HEK293 (cell line): ENCODE data around the gene IL4I1.

Source experiments
- CTCF ChIA-PET: fragments of 350-600 bp; formaldehyde crosslinking; extraction: SDS; loops from one replicate; lab custom pipeline; 2021; ENCODE audit warnings: antibody characterized with exemption; lab: Yijun Ruan, JAX
- POLR2A ChIA-PET: fragments of 300-600 bp; formaldehyde crosslinking; extraction: SDS; loops from one replicate; lab custom pipeline; 2020; ENCODE audit warnings: antibody characterized with exemption, inconsistent platforms; lab: Yijun Ruan, JAX
- H3K27ac ChIP-seq: fragments of 200-500 bp; sonication (Bioruptor generic); 2 replicates; pipeline ENCODE4 v1.5.1; 2014; ENCODE audit warnings: low read depth, low read length, control low read depth, inconsistent platforms; ENCODE audit errors: extremely low read depth
- H3K36me3 ChIP-seq, 2 experiments: fragments of 200-500 bp in 1 of 2; sonication (Bioruptor generic) in 1 of 2; 1 replicate in 1 of 2; 2 replicates in 1 of 2; pipeline ENCODE4 v1.5.1; 2014 to 2017; ENCODE audit warnings: inconsistent platforms in 2 of 2, low read length in 2 of 2; ENCODE audit not compliant: control insufficient read depth in 2 of 2, insufficient read depth in 1 of 2
- H3K4me1 ChIP-seq: fragments of 200-500 bp; sonication (Bioruptor generic); 2 replicates; pipeline ENCODE4 v1.5.1; 2014; ENCODE audit warnings: mild to moderate bottlenecking, low read length, inconsistent platforms; ENCODE audit not compliant: control insufficient read depth, insufficient read depth
- H3K4me3 ChIP-seq: 2 replicates; pipeline ENCODE4 v1.5.1; 2011; ENCODE audit warnings: low read depth, mild to moderate bottlenecking, control low read depth, low read length, moderate library complexity
- H3K9me3 ChIP-seq: fragments of 200-500 bp; sonication (Bioruptor generic); 2 replicates; pipeline ENCODE4 v1.5.1; 2014; ENCODE audit warnings: low read depth, low read length, inconsistent platforms; ENCODE audit not compliant: control insufficient read depth, insufficient read depth
- GFI1B ChIP-seq: fragments of 450-650 bp; formaldehyde crosslinking; IDR thresholded peaks from 2 replicates; pipeline ENCODE4 v1.5.1; 2016; ENCODE audit warnings: missing biosample characterization, missing genetic modification characterization
- MYNN ChIP-seq: fragments of 450-650 bp; formaldehyde crosslinking; IDR thresholded peaks from 2 replicates; pipeline ENCODE4 v1.5.1; 2016; ENCODE audit warnings: missing biosample characterization, missing genetic modification characterization, borderline replicate concordance
- ZBTB20 ChIP-seq: fragments of 450-650 bp; formaldehyde crosslinking; IDR thresholded peaks from 2 replicates; pipeline ENCODE4 v1.5.1; 2016; ENCODE audit warnings: missing biosample characterization, missing genetic modification characterization
- ZFP69B ChIP-seq: fragments of 450-650 bp; formaldehyde crosslinking; IDR thresholded peaks from 2 replicates; pipeline ENCODE4 v1.5.1; 2016; ENCODE audit warnings: missing biosample characterization, missing genetic modification characterization
- ZNF121 ChIP-seq: fragments of 450-650 bp; formaldehyde crosslinking; IDR thresholded peaks from 2 replicates; pipeline ENCODE4 v1.5.1; 2016; ENCODE audit warnings: missing biosample characterization, missing genetic modification characterization
- ZNF133 ChIP-seq: fragments of 450-650 bp; formaldehyde crosslinking; IDR thresholded peaks from 2 replicates; pipeline ENCODE4 v1.5.1; 2016; ENCODE audit warnings: missing biosample characterization, missing genetic modification characterization
- ZNF19 ChIP-seq: fragments of 450-650 bp; formaldehyde crosslinking; IDR thresholded peaks from 2 replicates; pipeline ENCODE4; 2016; ENCODE audit warnings: missing biosample characterization, missing genetic modification characterization, low read depth
- ZNF239 ChIP-seq: fragments of 450-650 bp; formaldehyde crosslinking; IDR thresholded peaks from 2 replicates; pipeline ENCODE4 v1.5.1; 2016; ENCODE audit warnings: missing biosample characterization, missing genetic modification characterization
- ZNF596 ChIP-seq: fragments of 450-650 bp; IDR thresholded peaks from 2 replicates; pipeline ENCODE4 v1.5.0; 2018; ENCODE audit warnings: missing biosample characterization, mild to moderate bottlenecking, missing genetic modification characterization, moderate library complexity
- ZNF600 ChIP-seq: fragments of 450-650 bp; formaldehyde crosslinking; IDR thresholded peaks from 2 replicates; pipeline ENCODE4 v1.5.1; 2016; ENCODE audit warnings: missing biosample characterization, missing genetic modification characterization
- TF ChIP-seq, protein P1 (sequence below): fragments of 450-650 bp; IDR thresholded peaks from 2 replicates; pipeline ENCODE4 v1.5.1; 2018; ENCODE audit warnings: missing biosample characterization, mild to moderate bottlenecking, missing genetic modification characterization
- TF ChIP-seq, protein P2 (sequence below): fragments of 450-650 bp; formaldehyde crosslinking; conservative IDR thresholded peaks from 2 replicates; pipeline ENCODE4 v1.5.1; 2016; ENCODE audit warnings: low read depth, missing biosample characterization, missing genetic modification characterization
- TF ChIP-seq, protein P3 (sequence below): fragments of 450-650 bp; formaldehyde crosslinking; IDR thresholded peaks from 2 replicates; pipeline ENCODE4 v1.5.1; 2017; ENCODE audit warnings: missing biosample characterization, missing genetic modification characterization
- TF ChIP-seq, protein P4 (sequence below): fragments of 450-650 bp; formaldehyde crosslinking; IDR thresholded peaks from 2 replicates; pipeline ENCODE4 v1.5.1; 2017; ENCODE audit warnings: missing biosample characterization, missing genetic modification characterization
- TF ChIP-seq, protein P5 (sequence below): fragments of 450-650 bp; formaldehyde crosslinking; IDR thresholded peaks from 2 replicates; pipeline ENCODE4 v1.5.1; 2016; ENCODE audit warnings: missing biosample characterization, missing genetic modification characterization

IL4I1 gene

DNA sequence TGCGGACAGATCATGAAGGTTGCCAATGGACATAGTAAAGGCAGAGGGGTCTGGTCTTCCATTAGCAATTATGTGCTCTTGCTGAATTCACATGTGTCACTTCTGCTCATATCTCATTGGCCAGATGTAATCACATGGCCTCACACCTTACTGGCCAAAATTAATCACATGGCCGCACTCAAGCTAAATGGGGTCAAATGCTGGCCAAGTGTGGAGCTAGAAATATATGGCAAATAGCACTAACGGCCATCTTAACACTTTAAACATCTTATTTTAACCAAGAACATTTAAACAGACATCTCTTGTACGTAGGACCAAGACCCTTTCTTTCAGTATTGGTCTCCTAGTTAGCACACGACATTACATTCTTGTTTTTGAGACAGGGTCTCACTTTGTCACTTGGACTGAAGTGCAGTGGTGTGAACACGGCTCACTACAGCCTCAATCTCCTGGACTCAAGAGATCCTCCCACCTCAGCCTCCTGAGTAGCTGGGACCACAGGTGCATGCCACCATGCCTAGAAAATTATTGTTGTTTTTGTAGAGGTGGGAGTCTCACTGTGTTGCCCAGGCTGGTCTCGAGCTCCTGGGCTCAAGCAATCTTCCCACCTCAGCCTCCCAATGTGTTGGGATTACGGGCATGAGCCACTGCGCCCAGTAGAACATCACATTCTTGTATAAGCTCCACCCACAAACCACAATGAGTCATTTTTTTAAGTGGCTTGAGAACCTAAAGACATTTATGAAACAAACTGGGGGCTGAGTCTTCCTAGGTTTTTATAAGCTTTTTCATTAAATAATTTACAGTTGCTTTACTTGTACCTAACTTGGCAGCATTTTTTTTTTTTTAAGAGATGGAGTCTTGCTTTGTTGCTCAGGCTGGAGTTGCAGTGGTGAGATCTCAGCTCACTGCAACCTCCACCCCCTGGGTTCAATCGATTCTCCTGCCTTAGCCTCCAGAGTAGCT is 48.7 kb downstream of the IL4I1 start (continued):
- TF ChIP-seq MYNN (no peak), ZNF239 (tag by site-specific recombination) (no peak), ZNF133 (tag by site-specific recombination) (no peak), GFI1B (no peak)
- TF ChIP-seq, protein P1, sequence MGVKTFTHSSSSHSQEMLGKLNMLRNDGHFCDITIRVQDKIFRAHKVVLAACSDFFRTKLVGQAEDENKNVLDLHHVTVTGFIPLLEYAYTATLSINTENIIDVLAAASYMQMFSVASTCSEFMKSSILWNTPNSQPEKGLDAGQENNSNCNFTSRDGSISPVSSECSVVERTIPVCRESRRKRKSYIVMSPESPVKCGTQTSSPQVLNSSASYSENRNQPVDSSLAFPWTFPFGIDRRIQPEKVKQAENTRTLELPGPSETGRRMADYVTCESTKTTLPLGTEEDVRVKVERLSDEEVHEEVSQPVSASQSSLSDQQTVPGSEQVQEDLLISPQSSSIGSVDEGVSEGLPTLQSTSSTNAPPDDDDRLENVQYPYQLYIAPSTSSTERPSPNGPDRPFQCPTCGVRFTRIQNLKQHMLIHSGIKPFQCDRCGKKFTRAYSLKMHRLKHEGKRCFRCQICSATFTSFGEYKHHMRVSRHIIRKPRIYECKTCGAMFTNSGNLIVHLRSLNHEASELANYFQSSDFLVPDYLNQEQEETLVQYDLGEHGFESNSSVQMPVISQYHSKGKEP (tag by site-specific recombination): no peak
- TF ChIP-seq, protein P2, sequence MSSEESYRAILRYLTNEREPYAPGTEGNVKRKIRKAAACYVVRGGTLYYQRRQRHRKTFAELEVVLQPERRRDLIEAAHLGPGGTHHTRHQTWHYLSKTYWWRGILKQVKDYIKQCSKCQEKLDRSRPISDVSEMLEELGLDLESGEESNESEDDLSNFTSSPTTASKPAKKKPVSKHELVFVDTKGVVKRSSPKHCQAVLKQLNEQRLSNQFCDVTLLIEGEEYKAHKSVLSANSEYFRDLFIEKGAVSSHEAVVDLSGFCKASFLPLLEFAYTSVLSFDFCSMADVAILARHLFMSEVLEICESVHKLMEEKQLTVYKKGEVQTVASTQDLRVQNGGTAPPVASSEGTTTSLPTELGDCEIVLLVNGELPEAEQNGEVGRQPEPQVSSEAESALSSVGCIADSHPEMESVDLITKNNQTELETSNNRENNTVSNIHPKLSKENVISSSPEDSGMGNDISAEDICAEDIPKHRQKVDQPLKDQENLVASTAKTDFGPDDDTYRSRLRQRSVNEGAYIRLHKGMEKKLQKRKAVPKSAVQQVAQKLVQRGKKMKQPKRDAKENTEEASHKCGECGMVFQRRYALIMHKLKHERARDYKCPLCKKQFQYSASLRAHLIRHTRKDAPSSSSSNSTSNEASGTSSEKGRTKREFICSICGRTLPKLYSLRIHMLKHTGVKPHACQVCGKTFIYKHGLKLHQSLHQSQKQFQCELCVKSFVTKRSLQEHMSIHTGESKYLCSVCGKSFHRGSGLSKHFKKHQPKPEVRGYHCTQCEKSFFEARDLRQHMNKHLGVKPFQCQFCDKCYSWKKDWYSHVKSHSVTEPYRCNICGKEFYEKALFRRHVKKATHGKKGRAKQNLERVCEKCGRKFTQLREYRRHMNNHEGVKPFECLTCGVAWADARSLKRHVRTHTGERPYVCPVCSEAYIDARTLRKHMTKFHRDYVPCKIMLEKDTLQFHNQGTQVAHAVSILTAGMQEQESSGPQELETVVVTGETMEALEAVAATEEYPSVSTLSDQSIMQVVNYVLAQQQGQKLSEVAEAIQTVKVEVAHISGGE: no peak
- TF ChIP-seq, protein P3, sequence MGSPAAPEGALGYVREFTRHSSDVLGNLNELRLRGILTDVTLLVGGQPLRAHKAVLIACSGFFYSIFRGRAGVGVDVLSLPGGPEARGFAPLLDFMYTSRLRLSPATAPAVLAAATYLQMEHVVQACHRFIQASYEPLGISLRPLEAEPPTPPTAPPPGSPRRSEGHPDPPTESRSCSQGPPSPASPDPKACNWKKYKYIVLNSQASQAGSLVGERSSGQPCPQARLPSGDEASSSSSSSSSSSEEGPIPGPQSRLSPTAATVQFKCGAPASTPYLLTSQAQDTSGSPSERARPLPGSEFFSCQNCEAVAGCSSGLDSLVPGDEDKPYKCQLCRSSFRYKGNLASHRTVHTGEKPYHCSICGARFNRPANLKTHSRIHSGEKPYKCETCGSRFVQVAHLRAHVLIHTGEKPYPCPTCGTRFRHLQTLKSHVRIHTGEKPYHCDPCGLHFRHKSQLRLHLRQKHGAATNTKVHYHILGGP (tag by site-specific recombination): no peak

DNA sequence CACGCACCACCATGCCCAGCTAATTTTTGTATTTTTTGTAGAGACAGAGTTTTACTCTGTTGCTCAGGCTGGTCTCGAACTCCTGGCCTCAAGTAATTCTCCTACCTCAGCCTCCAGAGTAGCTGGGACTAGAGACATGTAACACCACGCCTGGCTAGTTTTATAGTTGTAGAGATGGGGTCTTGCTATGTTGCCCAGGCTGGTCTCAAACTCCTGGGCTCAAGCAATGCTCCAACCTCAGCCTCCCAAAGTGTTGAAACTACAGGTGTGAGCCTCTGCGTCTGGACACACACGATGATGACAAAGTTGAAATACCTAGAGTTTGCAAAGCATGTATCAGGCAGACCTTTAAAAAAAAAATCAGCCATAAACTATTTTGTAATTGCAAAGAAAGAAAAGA is 50.3 kb downstream of the IL4I1 start:
- Histone ChIP-seq H3K27ac (no peak overlapping the region), H3K36me3 (peaks cover 0 to 4% of the 10 kb centered on the region in 2 experiments; a peak in 1 of 3 replicates), H3K9me3 (no peaks in the 10 kb centered on the region), H3K4me1 (peaks cover 2% of the 10 kb centered on the region; the same call in 1 of the 2 replicates)
- POLR2A ChIA-PET: no interaction called here
- TF ChIP-seq ZNF121 (peak; percentile 61), ZNF600 (no peak), ZFP69B (tag by site-specific recombination) (no peak)
- TF ChIP-seq, all 188 proteins: peak for 1
- H3K4me3 ChIP-seq: no peak overlapping the region
- CTCF ChIA-PET: interaction anchor here (1.0 kb wide), 1 partner anchor 78 kb away, joined by 3 read pairs; no protein-coding TSS in a partner anchor

DNA sequence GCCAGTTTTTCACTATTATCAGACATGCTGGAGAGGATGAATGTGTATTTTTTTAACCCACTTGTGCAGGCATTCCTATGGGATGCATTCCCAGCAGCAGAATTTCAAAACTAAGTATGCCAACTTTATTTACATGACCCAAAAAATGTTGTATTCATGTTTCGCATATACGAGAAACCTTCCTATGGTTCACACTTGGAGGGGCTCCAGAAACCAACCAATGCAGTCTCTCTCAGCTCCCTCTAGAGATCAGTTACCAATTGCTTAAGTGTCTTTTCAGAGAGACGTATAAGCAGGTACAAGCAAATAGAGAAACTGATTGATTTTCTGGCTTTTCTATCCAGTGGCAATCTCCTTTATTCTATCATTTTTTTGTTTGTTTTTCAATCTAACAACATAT is 51.3 kb downstream of the IL4I1 start:
- H3K4me1 ChIP-seq: peaks cover 2% of the 10 kb centered on the region; the same call in 1 of the 2 replicates
- POLR2A ChIA-PET: no interaction called here
- no peak overlapping the region for H3K4me3 ChIP-seq
- no peak overlapping the region for H3K27ac ChIP-seq
- TF ChIP-seq, protein P4, sequence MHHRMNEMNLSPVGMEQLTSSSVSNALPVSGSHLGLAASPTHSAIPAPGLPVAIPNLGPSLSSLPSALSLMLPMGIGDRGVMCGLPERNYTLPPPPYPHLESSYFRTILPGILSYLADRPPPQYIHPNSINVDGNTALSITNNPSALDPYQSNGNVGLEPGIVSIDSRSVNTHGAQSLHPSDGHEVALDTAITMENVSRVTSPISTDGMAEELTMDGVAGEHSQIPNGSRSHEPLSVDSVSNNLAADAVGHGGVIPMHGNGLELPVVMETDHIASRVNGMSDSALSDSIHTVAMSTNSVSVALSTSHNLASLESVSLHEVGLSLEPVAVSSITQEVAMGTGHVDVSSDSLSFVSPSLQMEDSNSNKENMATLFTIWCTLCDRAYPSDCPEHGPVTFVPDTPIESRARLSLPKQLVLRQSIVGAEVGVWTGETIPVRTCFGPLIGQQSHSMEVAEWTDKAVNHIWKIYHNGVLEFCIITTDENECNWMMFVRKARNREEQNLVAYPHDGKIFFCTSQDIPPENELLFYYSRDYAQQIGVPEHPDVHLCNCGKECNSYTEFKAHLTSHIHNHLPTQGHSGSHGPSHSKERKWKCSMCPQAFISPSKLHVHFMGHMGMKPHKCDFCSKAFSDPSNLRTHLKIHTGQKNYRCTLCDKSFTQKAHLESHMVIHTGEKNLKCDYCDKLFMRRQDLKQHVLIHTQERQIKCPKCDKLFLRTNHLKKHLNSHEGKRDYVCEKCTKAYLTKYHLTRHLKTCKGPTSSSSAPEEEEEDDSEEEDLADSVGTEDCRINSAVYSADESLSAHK: no peak
- TF ChIP-seq ZNF19 (tag by site-specific recombination) (no peak), ZNF596 (tag by site-specific recombination) (0 out of 2 replicates have a peak, but pooled peaks have one; percentile 27), ZBTB20 (tag by site-specific recombination) (0 out of 2 replicates have a peak, but pooled peaks have one; percentile 17)
- TF ChIP-seq, protein P5, sequence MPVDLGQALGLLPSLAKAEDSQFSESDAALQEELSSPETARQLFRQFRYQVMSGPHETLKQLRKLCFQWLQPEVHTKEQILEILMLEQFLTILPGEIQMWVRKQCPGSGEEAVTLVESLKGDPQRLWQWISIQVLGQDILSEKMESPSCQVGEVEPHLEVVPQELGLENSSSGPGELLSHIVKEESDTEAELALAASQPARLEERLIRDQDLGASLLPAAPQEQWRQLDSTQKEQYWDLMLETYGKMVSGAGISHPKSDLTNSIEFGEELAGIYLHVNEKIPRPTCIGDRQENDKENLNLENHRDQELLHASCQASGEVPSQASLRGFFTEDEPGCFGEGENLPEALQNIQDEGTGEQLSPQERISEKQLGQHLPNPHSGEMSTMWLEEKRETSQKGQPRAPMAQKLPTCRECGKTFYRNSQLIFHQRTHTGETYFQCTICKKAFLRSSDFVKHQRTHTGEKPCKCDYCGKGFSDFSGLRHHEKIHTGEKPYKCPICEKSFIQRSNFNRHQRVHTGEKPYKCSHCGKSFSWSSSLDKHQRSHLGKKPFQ (tag by site-specific recombination): peak; percentile 58
- TF ChIP-seq, all 188 proteins: peak for 3
- H3K36me3 ChIP-seq: peaks cover 6 to 10% of the 10 kb centered on the region in 2 experiments
- no peaks in the 10 kb centered on the region for H3K9me3 ChIP-seq
- CTCF ChIA-PET: interaction anchor here (0.6 kb wide), 1 partner anchor 45 kb away, joined by 3 read pairs; no protein-coding TSS in a partner anchor
